Measurements from ENCODE around the gene FNDC3B.

FNDC3B gene

GRCh38 chr3:172077197-172077757, 37.9 kb downstream of the FNDC3B start:
- H3K4me3 ChIP-seq (ENCODE audit: control insufficient read depth, low read depth, low read length), result no peak overlapping the region
- no peak for DNase-seq (ENCODE audit: low read depth)
- TF ChIP-seq CTCF (conservative IDR thresholded peaks at IDR 0.05; ENCODE audit: control insufficient read depth, insufficient read depth, low read depth, low read length), result no peak

GRCh38 chr3:172078244-172078643, 38.9 kb downstream of the FNDC3B start:
- DNase-seq (ENCODE audit: low read depth), result no peak
- TF ChIP-seq CTCF (conservative IDR thresholded peaks at IDR 0.05; ENCODE audit: control insufficient read depth, insufficient read depth, low read depth, low read length), result no peak
- no peak overlapping the region for H3K4me3 ChIP-seq (ENCODE audit: control insufficient read depth, low read depth, low read length)

GRCh38 chr3:172078721-172079120, 39.3 kb downstream of the FNDC3B start:
- DNase-seq (ENCODE audit: low read depth), result no peak
- no peak overlapping the region for H3K4me3 ChIP-seq (ENCODE audit: control insufficient read depth, low read depth, low read length)
- no peak for TF ChIP-seq CTCF (conservative IDR thresholded peaks at IDR 0.05; ENCODE audit: control insufficient read depth, insufficient read depth, low read depth, low read length)

GRCh38 chr3:172079326-172079976, 40.1 kb downstream of the FNDC3B start:
- no peak for DNase-seq (ENCODE audit: low read depth)
- no peak overlapping the region for H3K4me3 ChIP-seq (ENCODE audit: control insufficient read depth, low read depth, low read length)
- no peak for TF ChIP-seq CTCF (conservative IDR thresholded peaks at IDR 0.05; ENCODE audit: control insufficient read depth, insufficient read depth, low read depth, low read length)

- no peak for DNase-seq (ENCODE audit: low read depth)
- TF ChIP-seq CTCF (conservative IDR thresholded peaks at IDR 0.05; ENCODE audit: control insufficient read depth, insufficient read depth, low read depth, low read length), result no peak
Measured at GRCh38 chr3:172080503-172080902, 41.1 kb downstream of the FNDC3B start.

GRCh38 chr3:172082269-172082668, 42.9 kb downstream of the FNDC3B start:
- no peak for TF ChIP-seq CTCF (conservative IDR thresholded peaks at IDR 0.05; ENCODE audit: control insufficient read depth, insufficient read depth, low read depth, low read length)
- H3K4me3 ChIP-seq (ENCODE audit: control insufficient read depth, low read depth, low read length), result no peak overlapping the region
- peak; percentile 99 for DNase-seq (ENCODE audit: low read depth)

More at GRCh38 chr3:172080503-172080902, 41.1 kb downstream of the FNDC3B start:
- H3K4me3 ChIP-seq (ENCODE audit: control insufficient read depth, low read depth, low read length), result no peak overlapping the region

Data from fibroblast of mammary gland (primary cell).